SH-SY5Y (cell line): Measurements from ENCODE around the gene DPP10.

Experiments used
- GATA2 ChIP-seq: IDR thresholded peaks from 2 replicates; pipeline ENCODE4 v1.6.1; 2011; ENCODE audit warnings: mild to moderate bottlenecking, low read depth, low read length
- GATA3 ChIP-seq: IDR thresholded peaks from 2 replicates; pipeline ENCODE4 v1.6.1; 2011; ENCODE audit warnings: low read depth, mild to moderate bottlenecking, low read length, moderate library complexity

- TF ChIP-seq GATA3 (no peak), GATA2 (no peak)
These were observed 319.9 kb downstream of the DPP10 start for GRCh38 chr2:114762376-114762775.
